Stimulated activated naive CD8-positive, alpha-beta T cell treated with anti-CD3 and anti-CD28 coated beads, Interleukin-15, amount 100 ng/mL, for 72 hours (primary cell): ENCODE measurements around the gene MRFAP1.
A peak's percentile ranks its signal among the peaks of the same experiment; 100 is the strongest.
"Not testable (repeated sequence)": the region's sequence is repeated elsewhere in the genome, so short reads cannot be mapped to it uniquely, and the experiment has no call there.

ENCODE experiments used
- ATAC-seq: fragments of 150-1000 bp; cut with Tn5 transposase; 2 replicates; pipeline ENCODE4 v1.10.0; 2021; ENCODE audit warnings: mild to moderate bottlenecking, moderate library complexity
- DNase-seq, 2 donors: peaks; one replicate each; pipeline ENCODE4 v3.0.0; 2021 to 2022
- H3K27ac Mint-ChIP-seq, 2 donors: one replicate each; pipeline ENCODE4 v1.8.0; 2022; ENCODE audit warnings: mild to moderate bottlenecking in 2 of 2, mixed read lengths in 2 of 2, moderate library complexity in 2 of 2
- H3K27me3 Mint-ChIP-seq: one replicate; pipeline ENCODE4 v1.8.0; 2022; ENCODE audit warnings: mixed read lengths
- H3K4me1 Mint-ChIP-seq: one replicate; pipeline ENCODE4 v1.8.0; 2022; ENCODE audit warnings: mild to moderate bottlenecking, mixed read lengths
- H3K4me3 Mint-ChIP-seq, 2 donors: one replicate each; pipeline ENCODE4 v1.8.0; 2022; ENCODE audit warnings: mild to moderate bottlenecking in 2 of 2, mixed read lengths in 2 of 2, moderate library complexity in 1 of 2
- H3K9me3 Mint-ChIP-seq, 2 donors: one replicate each; pipeline ENCODE4 v1.8.0; 2022; ENCODE audit warnings: mixed read lengths in 2 of 2

Gene MRFAP1

GRCh38 chr4:6643141-6643847 is 2.8 kb downstream of the MRFAP1 start:
- DNase-seq, result no peak
- Mint-ChIP-seq H3K4me1 (peaks cover 29% of the 10 kb centered on the region), H3K27ac (no peak overlapping the region), H3K9me3 (no peaks in the 10 kb centered on the region), H3K27me3 (no peaks in the 10 kb centered on the region), H3K4me3 (peak overlapping the region in 1 of 2 donors; percentile 96)
- ATAC-seq, result no peak

GRCh38 chr4:6644792-6645530 is 4.5 kb downstream of the MRFAP1 start:
- DNase-seq (no peak), ATAC-seq (no peak)
- Mint-ChIP-seq H3K27me3 (no peaks in the 10 kb centered on the region), H3K27ac (no peak overlapping the region), H3K4me3 (no peak overlapping the region), H3K4me1 (peaks cover 28% of the 10 kb centered on the region), H3K9me3 (no peaks in the 10 kb centered on the region)

GRCh38 chr4:6647169-6647568 is 6.7 kb downstream of the MRFAP1 start:
- H3K4me3 Mint-ChIP-seq, result no peak overlapping the region
- ATAC-seq (no peak), DNase-seq (no peak)
- H3K4me1 Mint-ChIP-seq, result peaks cover 18% of the 10 kb centered on the region
- no peaks in the 10 kb centered on the region for H3K27me3 Mint-ChIP-seq
- peak overlapping the region in 1 of 2 donors; percentile 34 for H3K27ac Mint-ChIP-seq
- no peaks in the 10 kb centered on the region for H3K9me3 Mint-ChIP-seq

GRCh38 chr4:6647582-6648230 is 7.2 kb downstream of the MRFAP1 start:
- peaks cover 13% of the 10 kb centered on the region for H3K4me1 Mint-ChIP-seq
- H3K27ac Mint-ChIP-seq, result no peak overlapping the region
- ATAC-seq (no peak), DNase-seq (no peak)
- no peaks in the 10 kb centered on the region for H3K9me3 Mint-ChIP-seq
- no peak overlapping the region for H3K4me3 Mint-ChIP-seq
- no peaks in the 10 kb centered on the region for H3K27me3 Mint-ChIP-seq

- Mint-ChIP-seq H3K4me1 (no peaks in the 10 kb centered on the region), H3K27ac (no peak overlapping the region), H3K27me3 (no peaks in the 10 kb centered on the region), H3K9me3 (no peaks in the 10 kb centered on the region), H3K4me3 (no peak overlapping the region)
- DNase-seq (no peak), ATAC-seq (no peak)
Measured at GRCh38 chr4:6649216-6649615, 8.7 kb downstream of the MRFAP1 start.

GRCh38 chr4:6654211-6654610 is 13.7 kb downstream of the MRFAP1 start:
- not testable (repeated sequence) for H3K27me3 Mint-ChIP-seq, DNase-seq, H3K27ac Mint-ChIP-seq, ATAC-seq, H3K9me3 Mint-ChIP-seq, H3K4me3 Mint-ChIP-seq
- H3K4me1 Mint-ChIP-seq, result peaks cover 14% of the 10 kb centered on the region

GRCh38 chr4:6655291-6655690 is 14.8 kb downstream of the MRFAP1 start:
- peaks cover 23% of the 10 kb centered on the region for H3K4me1 Mint-ChIP-seq
- H3K27ac Mint-ChIP-seq, H3K9me3 Mint-ChIP-seq, H3K27me3 Mint-ChIP-seq, H3K4me3 Mint-ChIP-seq, ATAC-seq, DNase-seq: not testable (repeated sequence)

- Mint-ChIP-seq H3K4me1 (peaks cover 23% of the 10 kb centered on the region), H3K27ac (no peak overlapping the region), H3K27me3 (peaks cover 14% of the 10 kb centered on the region), H3K9me3 (no peaks in the 10 kb centered on the region), H3K4me3 (no peak overlapping the region)
- DNase-seq, result no peak
- no peak for ATAC-seq
Measured at GRCh38 chr4:6655924-6656323, 15.4 kb downstream of the MRFAP1 start.

GRCh38 chr4:6657242-6658208 is 17.0 kb downstream of the MRFAP1 start:
- ATAC-seq (no peak), DNase-seq (no peak)
- H3K9me3 Mint-ChIP-seq, result no peaks in the 10 kb centered on the region
- peaks cover 29% of the 10 kb centered on the region for H3K27me3 Mint-ChIP-seq
- peak overlapping the region in 1 of 2 donors; percentile 84 for H3K27ac Mint-ChIP-seq
- H3K4me1 Mint-ChIP-seq, result peaks cover 23% of the 10 kb centered on the region
- H3K4me3 Mint-ChIP-seq, result peak overlapping the region in 1 of 2 donors; percentile 2

GRCh38 chr4:6658209-6658595 is 17.7 kb downstream of the MRFAP1 start:
- DNase-seq (no peak), ATAC-seq (peak; percentile 48)
- Mint-ChIP-seq H3K9me3 (no peaks in the 10 kb centered on the region), H3K27me3 (peaks cover 36% of the 10 kb centered on the region), H3K4me3 (peak overlapping the region; percentile 75 to 77), H3K27ac (no peak overlapping the region), H3K4me1 (peaks cover 23% of the 10 kb centered on the region)

- no peak overlapping the region for H3K27ac Mint-ChIP-seq
- DNase-seq (peak; percentile 56 to 60), ATAC-seq (peak; percentile 78)
- H3K27me3 Mint-ChIP-seq, result peaks cover 40% of the 10 kb centered on the region
- no peaks in the 10 kb centered on the region for H3K9me3 Mint-ChIP-seq
- H3K4me3 Mint-ChIP-seq, result peak overlapping the region; percentile 75 to 77
- peaks cover 23% of the 10 kb centered on the region for H3K4me1 Mint-ChIP-seq
Measured at GRCh38 chr4:6658597-6659075, 18.2 kb downstream of the MRFAP1 start.

GRCh38 chr4:6659897-6660296 is 19.4 kb downstream of the MRFAP1 start:
- Mint-ChIP-seq H3K4me3 (no peak overlapping the region), H3K9me3 (no peaks in the 10 kb centered on the region), H3K4me1 (peaks cover 23% of the 10 kb centered on the region), H3K27me3 (peaks cover 40% of the 10 kb centered on the region), H3K27ac (no peak overlapping the region)
- no peak for DNase-seq
- no peak for ATAC-seq

- no peaks in the 10 kb centered on the region for H3K9me3 Mint-ChIP-seq
- no peak for ATAC-seq
- DNase-seq, result no peak
- H3K27ac Mint-ChIP-seq, result no peak overlapping the region
- H3K4me3 Mint-ChIP-seq, result no peak overlapping the region
- H3K4me1 Mint-ChIP-seq, result peaks cover 23% of the 10 kb centered on the region
- peaks cover 40% of the 10 kb centered on the region for H3K27me3 Mint-ChIP-seq
Measured at GRCh38 chr4:6660430-6660829, 19.9 kb downstream of the MRFAP1 start.

- Mint-ChIP-seq H3K9me3 (no peaks in the 10 kb centered on the region), H3K4me3 (no peak overlapping the region), H3K4me1 (peaks cover 23% of the 10 kb centered on the region), H3K27me3 (peaks cover 40% of the 10 kb centered on the region), H3K27ac (no peak overlapping the region)
- ATAC-seq (no peak), DNase-seq (no peak)
Measured at GRCh38 chr4:6662591-6662990, 22.1 kb downstream of the MRFAP1 start.
